Activated T-helper 2 cell treated with anti-CD3 and anti-CD28 coated beads, Interferon-gamma antibody, Interleukin-2, Interleukin-4, amounts not matched to agents 10 μg/mL and 5 μg/mL and 100 μg/mL, durations not matched to agents 14 hours and 24 hours and 36 hours (primary cell): Measurements from ENCODE around the gene ABCG1. TPM values are rescaled to one million over a fixed set of nuclear protein-coding genes. Genes with fewer than 3 reads are reported as not detected.
A peak's percentile ranks its signal among the peaks of the same experiment; 100 is the strongest.
"Not testable (repeated sequence)": the region's sequence is repeated elsewhere in the genome, so short reads cannot be mapped to it uniquely, and the experiment has no call there.

Experiments used
- DNase-seq: peaks from one replicate; pipeline ENCODE4 v3.0.0; 2021; ENCODE audit warnings: low spot score
- H3K27ac Mint-ChIP-seq: one replicate; pipeline ENCODE4 v1.8.0; 2021; ENCODE audit warnings: mixed read lengths
- H3K27me3 Mint-ChIP-seq: one replicate; pipeline ENCODE4 v1.8.0; 2021; ENCODE audit warnings: low read depth, mixed read lengths
- H3K36me3 Mint-ChIP-seq: one replicate; pipeline ENCODE4 v1.8.0; 2021; ENCODE audit warnings: low read depth, mixed read lengths
- H3K4me1 Mint-ChIP-seq: one replicate; pipeline ENCODE4 v1.8.0; 2021; ENCODE audit warnings: low read depth, mixed read lengths
- H3K4me3 Mint-ChIP-seq: one replicate; pipeline ENCODE4 v1.8.0; 2021; ENCODE audit warnings: low read depth, mild to moderate bottlenecking, moderate library complexity, mixed read lengths
- H3K9me3 Mint-ChIP-seq: one replicate; pipeline ENCODE4 v1.8.0; 2021; ENCODE audit warnings: mixed read lengths
- intact Hi-C: fragments of 100-400 bp; cut with micrococcal nuclease; formaldehyde crosslinking; loops from one replicate; pipeline ENCODE4 v1.15.1; 2023
- total RNA-seq: library from RNA; stranded (reverse); gene quantifications from 2 replicates; pipeline ENCODE4 v1.2.3, GENCODE V29; 2022

Gene ABCG1
- 5.7 and 8.0 TPM in 2 replicates for total RNA-seq

- peaks cover 14% of the 10 kb centered on the region for H3K4me1 Mint-ChIP-seq
- peak within 1 kb of the TSS; percentile 91 for H3K4me3 Mint-ChIP-seq
- H3K27me3 Mint-ChIP-seq: peaks cover 2% of the 10 kb centered on the region
- H3K9me3 Mint-ChIP-seq: peaks cover 17% of the 10 kb centered on the region
- no peaks in the 10 kb centered on the region for H3K36me3 Mint-ChIP-seq
- intact Hi-C loops: no loop called here
- no peak for DNase-seq
- H3K27ac Mint-ChIP-seq: peak within 1 kb of the TSS; percentile 86
These were observed at the start of gene ABCG1 for GRCh38 chr21:42218836-42219605. ABCG1 (plus strand) TSS chr21:42219140; CDS start chr21:42219263, 123 bp downstream.

- H3K36me3 Mint-ChIP-seq: no peaks in the 10 kb centered on the region
- peaks cover 3% of the 10 kb centered on the region for H3K4me1 Mint-ChIP-seq
- H3K4me3 Mint-ChIP-seq: no peak overlapping the region
- H3K9me3 Mint-ChIP-seq: no peaks in the 10 kb centered on the region
- no peak overlapping the region for H3K27ac Mint-ChIP-seq
- peaks cover 2% of the 10 kb centered on the region for H3K27me3 Mint-ChIP-seq
- no peak for DNase-seq
- intact Hi-C loops: no loop called here
These were observed 49.2 kb upstream of the ABCG1 start for GRCh38 chr21:42169758-42170157.

DNA sequence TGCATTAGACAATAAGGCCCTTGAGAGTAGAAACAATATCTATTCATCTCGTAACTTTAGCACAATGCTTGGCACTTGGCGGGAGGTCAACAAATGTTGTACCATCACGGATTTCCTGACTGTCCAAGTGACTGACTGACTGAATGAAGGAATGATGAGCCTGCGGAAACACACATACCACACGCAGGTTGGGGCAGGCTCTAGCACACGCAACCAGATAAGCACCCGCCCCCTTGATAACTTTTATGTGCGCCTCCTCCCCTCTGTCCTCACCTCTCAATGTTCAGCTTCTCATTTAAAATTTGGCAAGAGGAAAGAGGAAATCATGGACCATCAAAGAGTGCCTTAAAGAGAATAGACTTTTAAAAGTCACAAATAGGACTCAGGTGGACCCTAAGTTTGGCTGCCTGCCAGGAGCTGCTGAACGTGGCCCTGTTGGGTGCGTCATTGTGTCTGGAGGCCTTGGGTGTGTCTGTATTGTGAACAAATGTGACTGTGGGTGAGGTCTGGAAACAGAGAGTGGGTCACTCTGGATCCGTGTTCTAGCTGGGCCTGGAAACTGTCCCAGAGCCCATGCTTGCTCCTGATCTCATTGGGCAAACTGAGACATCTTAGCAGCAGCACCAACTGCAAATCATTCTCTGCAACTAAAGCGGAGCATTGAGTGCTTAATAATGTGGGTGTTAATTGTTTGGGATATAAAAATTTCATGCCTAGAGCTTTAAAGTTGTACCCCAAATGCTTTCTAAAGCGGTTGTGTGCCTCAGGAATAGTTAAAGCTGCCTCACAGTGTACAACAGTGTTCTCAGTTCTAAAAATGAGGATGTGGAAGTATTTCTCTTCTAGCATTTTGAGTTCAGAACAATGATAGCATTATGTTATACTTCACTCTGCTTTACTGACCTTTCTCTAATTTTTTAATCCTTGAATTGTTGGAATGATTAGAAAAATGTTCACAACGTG, 47.6 kb upstream of the ABCG1 start:
- Mint-ChIP-seq H3K4me1 (peaks cover 3% of the 10 kb centered on the region), H3K9me3 (no peaks in the 10 kb centered on the region), H3K27ac (no peak overlapping the region), H3K4me3 (no peak overlapping the region), H3K27me3 (peaks cover 12% of the 10 kb centered on the region), H3K36me3 (no peaks in the 10 kb centered on the region)
- no peak for DNase-seq
- intact Hi-C loops: no loop called here

DNA sequence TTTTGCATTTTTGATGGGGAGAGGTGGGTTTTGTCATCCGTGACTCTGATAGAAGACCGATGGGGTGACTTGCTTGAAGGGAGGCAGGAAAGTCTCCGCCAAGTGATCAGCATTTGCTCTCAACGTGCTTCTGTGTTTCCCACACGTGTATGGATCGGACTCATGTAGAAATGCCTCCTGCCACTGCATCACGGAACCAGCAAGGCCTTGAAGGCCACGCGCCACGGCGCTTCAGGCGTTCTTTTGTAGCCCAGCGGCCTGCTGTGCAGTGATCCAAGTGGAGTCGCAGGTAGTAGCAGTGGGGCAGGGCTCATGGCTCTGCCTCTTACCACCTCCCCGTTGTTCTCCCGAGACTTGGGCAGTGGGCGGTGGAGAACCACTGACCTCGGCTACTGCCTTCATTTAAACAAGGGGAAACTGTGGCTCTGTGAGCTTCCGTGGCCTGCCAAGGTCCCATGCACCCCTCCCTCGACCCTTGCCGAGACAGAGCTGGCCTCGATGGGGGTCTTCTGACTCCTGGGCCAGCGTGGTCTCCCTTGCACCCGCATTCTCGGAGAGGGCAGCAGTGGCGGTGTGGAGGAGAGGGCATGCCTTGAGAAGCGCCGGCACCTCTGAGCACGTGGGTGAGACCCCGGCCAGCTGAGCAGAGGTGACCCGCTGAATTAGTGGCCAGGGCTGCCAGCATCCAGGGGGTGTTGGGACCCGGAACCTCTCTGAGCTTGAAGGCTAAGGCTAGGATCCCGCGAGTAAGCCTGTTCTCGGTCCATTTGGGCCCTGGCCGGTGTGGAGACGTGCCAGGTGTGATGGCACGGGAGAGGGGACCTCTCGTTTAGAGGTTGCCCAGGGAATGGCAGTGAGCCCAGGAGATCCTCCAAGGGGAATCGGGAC, 46.1 kb upstream of the ABCG1 start:
- Mint-ChIP-seq H3K4me1 (peaks cover 3% of the 10 kb centered on the region), H3K4me3 (no peak overlapping the region), H3K27ac (no peak overlapping the region), H3K9me3 (no peaks in the 10 kb centered on the region), H3K36me3 (no peaks in the 10 kb centered on the region), H3K27me3 (peaks cover 15% of the 10 kb centered on the region)
- intact Hi-C loops: no loop called here
- no peak for DNase-seq

- H3K27me3 Mint-ChIP-seq: peaks cover 23% of the 10 kb centered on the region
- peaks cover 3% of the 10 kb centered on the region for H3K4me1 Mint-ChIP-seq
- H3K9me3 Mint-ChIP-seq: no peaks in the 10 kb centered on the region
- no peak overlapping the region for H3K27ac Mint-ChIP-seq
- intact Hi-C loops: no loop called here
- no peak overlapping the region for H3K4me3 Mint-ChIP-seq
- DNase-seq: no peak
- H3K36me3 Mint-ChIP-seq: no peaks in the 10 kb centered on the region
These were observed 44.8 kb upstream of the ABCG1 start for GRCh38 chr21:42174173-42174572.

DNA sequence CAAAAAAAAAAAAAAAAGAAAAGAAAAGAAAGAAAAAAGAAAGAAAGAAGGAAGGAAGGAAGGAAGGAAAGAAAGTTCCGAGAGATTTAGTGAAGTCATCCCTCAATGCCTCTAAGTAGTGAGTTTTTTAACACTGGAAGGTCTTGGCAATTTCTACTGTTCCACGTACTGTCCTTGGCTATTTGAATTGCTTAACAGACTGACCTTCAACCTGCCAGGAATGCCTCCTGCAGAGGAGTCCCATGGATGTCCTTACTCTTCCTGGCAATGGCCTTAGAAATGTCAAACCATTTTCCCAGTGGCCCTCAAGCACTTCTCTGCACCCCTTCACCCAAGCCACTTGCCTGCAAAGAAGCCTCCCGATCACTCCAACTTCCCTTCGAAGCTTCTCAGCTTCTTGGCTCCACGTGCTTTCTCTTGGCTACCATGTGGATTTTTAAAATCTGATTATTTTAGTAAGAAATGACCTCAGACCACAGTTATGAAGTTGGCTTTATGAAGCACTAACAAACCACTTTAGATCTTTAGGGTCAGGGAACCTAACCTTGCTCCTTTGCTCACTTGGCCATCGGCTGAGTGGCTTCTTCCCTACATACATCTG, 43.7 kb upstream of the ABCG1 start:
- Mint-ChIP-seq H3K36me3 (no peaks in the 10 kb centered on the region), H3K27me3 (peaks cover 22% of the 10 kb centered on the region), H3K9me3 (no peaks in the 10 kb centered on the region), H3K27ac (no peak overlapping the region), H3K4me3 (no peak overlapping the region), H3K4me1 (peaks cover under 1% of the 10 kb centered on the region)
- intact Hi-C loops: no loop called here
- no peak for DNase-seq

- no peak for DNase-seq
- Mint-ChIP-seq H3K27me3 (peaks cover 32% of the 10 kb centered on the region), H3K9me3 (no peaks in the 10 kb centered on the region), H3K27ac (no peak overlapping the region), H3K36me3 (no peaks in the 10 kb centered on the region), H3K4me1 (no peaks in the 10 kb centered on the region), H3K4me3 (no peak overlapping the region)
- intact Hi-C loops: no loop called here
These were observed 42.1 kb upstream of the ABCG1 start for GRCh38 chr21:42176859-42177258.

- intact Hi-C loops: no loop called here
- no peak overlapping the region for H3K4me3 Mint-ChIP-seq
- peaks cover 32% of the 10 kb centered on the region for H3K27me3 Mint-ChIP-seq
- no peaks in the 10 kb centered on the region for H3K4me1 Mint-ChIP-seq
- no peak overlapping the region for H3K27ac Mint-ChIP-seq
- no peaks in the 10 kb centered on the region for H3K36me3 Mint-ChIP-seq
- no peaks in the 10 kb centered on the region for H3K9me3 Mint-ChIP-seq
- DNase-seq: no peak
These were observed 39.6 kb upstream of the ABCG1 start for GRCh38 chr21:42179316-42179715.

DNA sequence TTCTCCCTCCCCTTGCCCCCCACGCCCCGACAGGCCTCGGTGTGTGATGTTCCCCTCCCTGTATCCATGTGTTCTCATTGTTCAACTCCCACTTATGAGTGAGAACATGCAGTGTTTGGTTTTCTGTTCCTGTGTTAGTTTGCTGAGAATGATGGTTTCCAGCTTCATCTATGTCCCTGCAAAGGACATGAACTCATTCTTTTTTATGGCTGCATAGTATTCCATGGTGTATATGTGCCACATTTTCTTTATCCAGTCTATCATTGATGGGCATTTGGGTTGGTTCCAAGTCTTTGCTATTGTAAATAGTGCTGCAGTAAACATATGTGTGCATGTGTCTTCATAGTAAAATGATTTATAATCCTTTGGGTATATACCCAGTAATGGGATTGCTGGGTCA, 38.9 kb upstream of the ABCG1 start:
- H3K27ac Mint-ChIP-seq, H3K9me3 Mint-ChIP-seq, H3K4me3 Mint-ChIP-seq, DNase-seq, H3K36me3 Mint-ChIP-seq, H3K4me1 Mint-ChIP-seq, intact Hi-C loops: not testable (repeated sequence)
- peaks cover 32% of the 10 kb centered on the region for H3K27me3 Mint-ChIP-seq

GRCh38 chr21:42182713-42183371, 36.1 kb upstream of the ABCG1 start:
- Mint-ChIP-seq H3K27me3 (peaks cover 18% of the 10 kb centered on the region), H3K27ac (no peak overlapping the region), H3K36me3 (peaks cover 13% of the 10 kb centered on the region), H3K4me1 (peaks cover 22% of the 10 kb centered on the region), H3K4me3 (no peak overlapping the region), H3K9me3 (peaks cover 15% of the 10 kb centered on the region)
- intact Hi-C loops: no loop called here
- no peak for DNase-seq

GRCh38 chr21:42183374-42184266, 35.3 kb upstream of the ABCG1 start:
- H3K4me1 Mint-ChIP-seq: peaks cover 29% of the 10 kb centered on the region
- DNase-seq: no peak

More at GRCh38 chr21:42183374-42184266, 35.3 kb upstream of the ABCG1 start:
- H3K36me3 Mint-ChIP-seq: peaks cover 13% of the 10 kb centered on the region
- no peak overlapping the region for H3K4me3 Mint-ChIP-seq
- no peak overlapping the region for H3K27ac Mint-ChIP-seq
- peaks cover 15% of the 10 kb centered on the region for H3K9me3 Mint-ChIP-seq
- H3K27me3 Mint-ChIP-seq: peaks cover 12% of the 10 kb centered on the region
- intact Hi-C loops: no loop called here
